ENCODE results near the gene AFF2. TPM values are rescaled to one million over a fixed set of nuclear protein-coding genes. Genes with fewer than 3 reads are reported as not detected.

AFF2 gene
- total RNA-seq, 1 experiment from 2014 or later = 0.05 TPM

DNA sequence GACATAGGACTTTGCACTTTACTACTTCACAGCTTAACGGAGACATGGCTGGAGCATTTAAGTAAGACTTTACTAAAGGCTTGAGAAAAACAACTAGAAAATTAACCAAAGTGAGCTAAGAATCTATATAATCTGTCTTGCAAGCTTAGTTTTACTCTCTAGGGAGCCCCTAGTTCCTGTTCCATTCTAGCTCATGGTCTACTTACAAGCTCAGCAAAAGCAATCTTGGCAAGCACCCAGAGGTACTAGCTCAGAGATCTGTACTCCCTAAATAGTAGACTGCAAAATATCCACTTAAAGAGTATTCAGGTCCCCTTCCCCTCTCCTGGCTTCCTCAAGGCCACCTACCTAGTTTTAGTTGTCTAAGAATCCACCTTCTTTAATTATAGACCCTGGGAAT is 535.7 kb downstream of the AFF2 start:
- no peaks in the 10 kb centered on the region for H3K9me3 ChIP-seq (ENCODE audit: control insufficient read depth in 1 of 2, insufficient read depth in 1 of 2, low read depth in 1 of 2, low read length in 2 of 2)
- no peak for ATAC-seq
- POLR2A ChIA-PET = no interaction called here
- no peaks in the 10 kb centered on the region for H3K79me2 ChIP-seq (ENCODE audit: insufficient read depth, low read length)
- no peak for TF ChIP-seq ELF1 (IDR thresholded peaks at IDR 0.05; ENCODE audit: borderline replicate concordance, low read depth)
- TF ChIP-seq MAX (IDR thresholded peaks at IDR 0.05) = no peak
- TF ChIP-seq EGR1 (IDR thresholded peaks at IDR 0.05; ENCODE audit: low read depth) = no peak
- no peak for TF ChIP-seq EZH2phosphoT487 (IDR thresholded peaks at IDR 0.05; ENCODE audit: borderline replicate concordance)
- no peak for TF ChIP-seq RAD21 (IDR thresholded peaks at IDR 0.05; ENCODE audit: low read depth)
- TF ChIP-seq SIN3A (IDR thresholded peaks at IDR 0.05; ENCODE audit: low read depth) = no peak
- no peak for TF ChIP-seq YY1 (IDR thresholded peaks at IDR 0.05; ENCODE audit: extremely low read depth, insufficient replicate concordance, low read depth, low read length)
- no peak for TF ChIP-seq SRF (IDR thresholded peaks at IDR 0.05; ENCODE audit: low read depth)
- no peak for TF ChIP-seq FOSL1 (IDR thresholded peaks at IDR 0.05; ENCODE audit: low read depth)
- no peak for TF ChIP-seq ATF3 (IDR thresholded peaks at IDR 0.05)
- TF ChIP-seq CBX3 (IDR thresholded peaks at IDR 0.05; ENCODE audit: low read depth) = no peak
- TF ChIP-seq, protein P1, sequence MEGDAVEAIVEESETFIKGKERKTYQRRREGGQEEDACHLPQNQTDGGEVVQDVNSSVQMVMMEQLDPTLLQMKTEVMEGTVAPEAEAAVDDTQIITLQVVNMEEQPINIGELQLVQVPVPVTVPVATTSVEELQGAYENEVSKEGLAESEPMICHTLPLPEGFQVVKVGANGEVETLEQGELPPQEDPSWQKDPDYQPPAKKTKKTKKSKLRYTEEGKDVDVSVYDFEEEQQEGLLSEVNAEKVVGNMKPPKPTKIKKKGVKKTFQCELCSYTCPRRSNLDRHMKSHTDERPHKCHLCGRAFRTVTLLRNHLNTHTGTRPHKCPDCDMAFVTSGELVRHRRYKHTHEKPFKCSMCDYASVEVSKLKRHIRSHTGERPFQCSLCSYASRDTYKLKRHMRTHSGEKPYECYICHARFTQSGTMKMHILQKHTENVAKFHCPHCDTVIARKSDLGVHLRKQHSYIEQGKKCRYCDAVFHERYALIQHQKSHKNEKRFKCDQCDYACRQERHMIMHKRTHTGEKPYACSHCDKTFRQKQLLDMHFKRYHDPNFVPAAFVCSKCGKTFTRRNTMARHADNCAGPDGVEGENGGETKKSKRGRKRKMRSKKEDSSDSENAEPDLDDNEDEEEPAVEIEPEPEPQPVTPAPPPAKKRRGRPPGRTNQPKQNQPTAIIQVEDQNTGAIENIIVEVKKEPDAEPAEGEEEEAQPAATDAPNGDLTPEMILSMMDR (IDR thresholded peaks at IDR 0.05 in 2 of 3, conservative IDR thresholded peaks at IDR 0.05 in 1 of 3; ENCODE audit: borderline replicate concordance in 1 of 3, insufficient read depth in 1 of 3, low read depth in 2 of 3, low read length in 2 of 3) = no peak
- TF ChIP-seq CEBPB (IDR thresholded peaks at IDR 0.05; ENCODE audit: low read depth) = no peak
- TF ChIP-seq POLR2AphosphoS5 (IDR thresholded peaks at IDR 0.05; ENCODE audit: low read depth, low read length) = no peak
- no peak for TF ChIP-seq ZBTB33 (IDR thresholded peaks at IDR 0.05; ENCODE audit: extremely low read depth, insufficient replicate concordance, low read length)
- no peak for TF ChIP-seq JUND (IDR thresholded peaks at IDR 0.05)
- TF ChIP-seq SP1 (IDR thresholded peaks at IDR 0.05; ENCODE audit: low read depth) = no peak
- TF ChIP-seq ZNF274 (IDR thresholded peaks at IDR 0.05; ENCODE audit: low read depth, low read length) = no peak
- TF ChIP-seq, protein P2, sequence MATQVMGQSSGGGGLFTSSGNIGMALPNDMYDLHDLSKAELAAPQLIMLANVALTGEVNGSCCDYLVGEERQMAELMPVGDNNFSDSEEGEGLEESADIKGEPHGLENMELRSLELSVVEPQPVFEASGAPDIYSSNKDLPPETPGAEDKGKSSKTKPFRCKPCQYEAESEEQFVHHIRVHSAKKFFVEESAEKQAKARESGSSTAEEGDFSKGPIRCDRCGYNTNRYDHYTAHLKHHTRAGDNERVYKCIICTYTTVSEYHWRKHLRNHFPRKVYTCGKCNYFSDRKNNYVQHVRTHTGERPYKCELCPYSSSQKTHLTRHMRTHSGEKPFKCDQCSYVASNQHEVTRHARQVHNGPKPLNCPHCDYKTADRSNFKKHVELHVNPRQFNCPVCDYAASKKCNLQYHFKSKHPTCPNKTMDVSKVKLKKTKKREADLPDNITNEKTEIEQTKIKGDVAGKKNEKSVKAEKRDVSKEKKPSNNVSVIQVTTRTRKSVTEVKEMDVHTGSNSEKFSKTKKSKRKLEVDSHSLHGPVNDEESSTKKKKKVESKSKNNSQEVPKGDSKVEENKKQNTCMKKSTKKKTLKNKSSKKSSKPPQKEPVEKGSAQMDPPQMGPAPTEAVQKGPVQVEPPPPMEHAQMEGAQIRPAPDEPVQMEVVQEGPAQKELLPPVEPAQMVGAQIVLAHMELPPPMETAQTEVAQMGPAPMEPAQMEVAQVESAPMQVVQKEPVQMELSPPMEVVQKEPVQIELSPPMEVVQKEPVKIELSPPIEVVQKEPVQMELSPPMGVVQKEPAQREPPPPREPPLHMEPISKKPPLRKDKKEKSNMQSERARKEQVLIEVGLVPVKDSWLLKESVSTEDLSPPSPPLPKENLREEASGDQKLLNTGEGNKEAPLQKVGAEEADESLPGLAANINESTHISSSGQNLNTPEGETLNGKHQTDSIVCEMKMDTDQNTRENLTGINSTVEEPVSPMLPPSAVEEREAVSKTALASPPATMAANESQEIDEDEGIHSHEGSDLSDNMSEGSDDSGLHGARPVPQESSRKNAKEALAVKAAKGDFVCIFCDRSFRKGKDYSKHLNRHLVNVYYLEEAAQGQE (IDR thresholded peaks at IDR 0.05; ENCODE audit: low read depth) = no peak
- no peak for DNase-seq (ENCODE audit: low read depth, low spot score)
- no peak overlapping the region for H3K4me3 ChIP-seq (replicated peaks in 1 of 2; ENCODE audit: low read depth in 1 of 2, low read length in 2 of 2)
- no peak overlapping the region for H3K4me2 ChIP-seq (ENCODE audit: low read length)
- no peak overlapping the region for H3K9ac ChIP-seq (ENCODE audit: low read length)
- H3K4me1 ChIP-seq (ENCODE audit: control insufficient read depth in 1 of 2, insufficient read depth in 2 of 2, low read length in 2 of 2) = no peaks in the 10 kb centered on the region
- RAD21 ChIA-PET (ENCODE audit: low non-redundant PET in 1 of 2, low total read pairs in 2 of 2, uncharacterized antibody in 2 of 2, unreplicated experiment in 2 of 2) = no interaction called here
- no peak overlapping the region for H3K27ac ChIP-seq (ENCODE audit: low read depth, low read length)
- CTCF ChIA-PET = no interaction called here
- H3K27me3 ChIP-seq (ENCODE audit: insufficient read depth, low read length) = no peaks in the 10 kb centered on the region
- intact Hi-C loops (cut with micrococcal nuclease) = no loop called here
- no TSS peak for BruUV-seq (replicated peaks)
- no peaks in the 10 kb centered on the region for H4K20me1 ChIP-seq (ENCODE audit: insufficient read depth)
- H3K36me3 ChIP-seq (ENCODE audit: control insufficient read depth in 1 of 2, insufficient read depth in 2 of 2, low read length in 2 of 2) = no peaks in the 10 kb centered on the region
- no peak overlapping the region for H2AFZ ChIP-seq (ENCODE audit: low read depth, low read length, poor library complexity, severe bottlenecking)
- H3K9me2 ChIP-seq (ENCODE audit: insufficient read depth) = no peaks in the 10 kb centered on the region

All from HCT116 (cell line).